Left renal pelvis (tissue), 4 donors: ENCODE measurements around the gene GZMM. TPM values are rescaled to one million over a fixed set of nuclear protein-coding genes. Genes with fewer than 3 reads are reported as not detected.
A peak's percentile ranks its signal among the peaks of the same experiment; 100 is the strongest.

Experiments
- DNase-seq, 4 donors: peaks; one replicate each; pipeline ENCODE4 v3.0.0-alpha.2; 2013; ENCODE audit warnings: low read depth in 4 of 4, low spot score in 3 of 4
- polyA plus RNA-seq, 4 donors: library from polyadenylated mRNA; unstranded; fragments of 120-200 nt; gene quantifications; one replicate each; pipeline ENCODE4 v1.2.1, GENCODE V29; 2013; ENCODE audit not compliant: insufficient read length in 4 of 4

GZMM gene
- polyA plus RNA-seq, 4 donors, result 0.23 to 0.94 (median 0.37) TPM; not detected in 1

GRCh38 chr19:558770-559439, 15.1 kb downstream of the GZMM start:
- DNase-seq, result no peak

- DNase-seq, result no peak
These were observed 16.3 kb downstream of the GZMM start for GRCh38 chr19:560121-560520.

- DNase-seq, result no peak
These were observed 22.6 kb downstream of the GZMM start for GRCh38 chr19:566403-566802.

- DNase-seq, result no peak
These were observed 23.0 kb downstream of the GZMM start for GRCh38 chr19:566844-567243.

- DNase-seq, result no peak
These were observed 23.5 kb downstream of the GZMM start for GRCh38 chr19:567296-567900.

- no peak for DNase-seq
These were observed 26.4 kb downstream of the GZMM start for GRCh38 chr19:570251-570686.

- DNase-seq, result no peak
These were observed 27.2 kb downstream of the GZMM start for GRCh38 chr19:570937-571565.

GRCh38 chr19:571566-571974, 27.7 kb downstream of the GZMM start:
- DNase-seq, result no peak

GRCh38 chr19:572140-572742, 28.4 kb downstream of the GZMM start, which contains the start of gene BSG:
TSS of gene BSG (plus strand) at chr19:572596. CDS start at chr19:572635, 39 bp downstream.
- DNase-seq, result peak; percentile 89 to 94 (median 93)

- DNase-seq, result no peak
These were observed 29.1 kb downstream of the GZMM start for GRCh38 chr19:572743-573518.

- no peak for DNase-seq
These were observed 29.6 kb downstream of the GZMM start for GRCh38 chr19:573519-573825.

GRCh38 chr19:574658-575526, 31.0 kb downstream of the GZMM start:
- DNase-seq, result no peak

GRCh38 chr19:575527-576506, 32.0 kb downstream of the GZMM start:
- DNase-seq, result no peak

- DNase-seq, result no peak
These were observed 33.0 kb downstream of the GZMM start for GRCh38 chr19:576768-577438.

- no peak for DNase-seq
These were observed 33.9 kb downstream of the GZMM start for GRCh38 chr19:577439-578392.

- DNase-seq, result no peak
These were observed 35.4 kb downstream of the GZMM start for GRCh38 chr19:579111-579841.

GRCh38 chr19:579842-580155, 35.9 kb downstream of the GZMM start:
- DNase-seq, result no peak
